Muscle of arm (tissue), 12 donors: ENCODE results near the gene SLC1A7. TPM values are rescaled to one million over a fixed set of nuclear protein-coding genes. Genes with fewer than 3 reads are reported as not detected.

Experiments
- DNase-seq: peaks from one replicate; pipeline ENCODE4 v3.0.0-alpha.2; 2013
- polyA plus RNA-seq, 12 donors: library from polyadenylated mRNA; unstranded; fragments of 120-200 nt; gene quantifications; one replicate each; pipeline ENCODE4 v1.2.1, GENCODE V29; 2013; ENCODE audit not compliant: insufficient read length in 12 of 12

Gene SLC1A7
- polyA plus RNA-seq, 12 donors = 0.20 to 0.67 (median 0.39) TPM; not detected in 2

- no peak for DNase-seq
Observed at GRCh38 chr1:53091841-53092645, 50.4 kb downstream of the SLC1A7 start.

- no peak for DNase-seq
Observed at GRCh38 chr1:53090227-53091147, 52.0 kb downstream of the SLC1A7 start.

GRCh38 chr1:53089478-53090226 lies 52.8 kb downstream of the SLC1A7 start:
- no peak for DNase-seq

- no peak for DNase-seq
Observed at GRCh38 chr1:53088616-53089300, 53.7 kb downstream of the SLC1A7 start.

- DNase-seq = no peak
Observed at GRCh38 chr1:53087332-53088285, 54.8 kb downstream of the SLC1A7 start.

- DNase-seq = no peak
Observed at GRCh38 chr1:53086491-53087070, 55.9 kb downstream of the SLC1A7 start.

- no peak for DNase-seq
Observed at GRCh38 chr1:53085405-53085804, 57.0 kb downstream of the SLC1A7 start.

GRCh38 chr1:53084589-53084971 lies 57.9 kb downstream of the SLC1A7 start:
- no peak for DNase-seq

GRCh38 chr1:53083636-53084588 lies 58.5 kb downstream of the SLC1A7 start:
- DNase-seq = no peak

GRCh38 chr1:53082826-53083455 lies 59.5 kb downstream of the SLC1A7 start:
- no peak for DNase-seq

- no peak for DNase-seq
Observed at GRCh38 chr1:53081384-53082066, 60.9 kb downstream of the SLC1A7 start.

- DNase-seq = no peak
Observed at GRCh38 chr1:53080769-53081168, 61.7 kb downstream of the SLC1A7 start.

GRCh38 chr1:53080041-53080440 lies 62.4 kb downstream of the SLC1A7 start:
- no peak for DNase-seq

GRCh38 chr1:53079251-53079650 lies 63.2 kb downstream of the SLC1A7 start:
- DNase-seq = no peak

- DNase-seq = no peak
Observed at GRCh38 chr1:53078333-53079101, 63.9 kb downstream of the SLC1A7 start.

GRCh38 chr1:53077599-53077965 lies 64.9 kb downstream of the SLC1A7 start:
- DNase-seq = no peak
